Endothelial cell of umbilical vein (primary cell): ENCODE measurements around the gene LCLAT1. TPM values are rescaled to one million over a fixed set of nuclear protein-coding genes. Genes with fewer than 3 reads are reported as not detected.

ENCODE experiments used
- BruUV-seq: library from RNA; stranded (reverse); fragments of 400-500 nt; replicated peaks from 2 replicates; lab custom pipeline; 2021; lab: Mats Ljungman, UMichigan
- CTCF ChIA-PET: fragments of 300-600, 350-600 bp; sonication (Branson Sonifier 250); formaldehyde crosslinking; loops from one replicate; lab custom pipeline; 2021; ENCODE audit warnings: antibody characterized with exemption, inconsistent platforms; lab: Charles Lee
- POLR2A ChIA-PET: fragments of 300-600, 350-600 bp; sonication (Branson Sonifier 250); formaldehyde crosslinking; loops from one replicate; lab custom pipeline; 2021; ENCODE audit warnings: antibody characterized with exemption, inconsistent platforms; lab: Charles Lee
- DNase-seq: peaks from one replicate; pipeline ENCODE4 v3.0.0-alpha.2; 2011; ENCODE audit warnings: low read depth, low spot score
- FAIRE-seq: peaks from 2 replicates; lab custom pipeline; 2011; peaks lifted over from hg19 to GRCh38; lab: Jason Lieb, UNC
- H2AFZ ChIP-seq: 2 replicates; pipeline ENCODE4 v1.6.0; 2012; ENCODE audit warnings: low read depth, low read length, control low read depth, inconsistent platforms
- H3K27ac ChIP-seq: 2 replicates; pipeline ENCODE4 v1.5.1; 2011; ENCODE audit warnings: low read depth, mild to moderate bottlenecking, control low read depth, low read length, moderate library complexity; ENCODE audit not compliant: insufficient read depth
- H3K27me3 ChIP-seq, 2 experiments: 2 replicates each; pipeline versions ENCODE4 v1.6.0 to v1.6.1; 2011; ENCODE audit warnings: low read length in 2 of 2, mixed read lengths in 1 of 2; ENCODE audit not compliant: control insufficient read depth in 2 of 2, insufficient read depth in 2 of 2
- H3K36me3 ChIP-seq, 2 experiments: 2 replicates in 1 of 2; 3 replicates in 1 of 2; pipeline ENCODE4 v1.5.1; 2011; ENCODE audit warnings: low read length in 2 of 2, mild to moderate bottlenecking in 1 of 2, moderate library complexity in 1 of 2; ENCODE audit not compliant: control insufficient read depth in 2 of 2, insufficient read depth in 2 of 2; ENCODE audit errors: extremely low read depth in 1 of 2
- H3K4me1 ChIP-seq: 3 replicates; pipeline ENCODE4 v1.5.1; 2011; ENCODE audit warnings: mild to moderate bottlenecking, low read length; ENCODE audit not compliant: control insufficient read depth, insufficient read depth; ENCODE audit errors: extremely low read depth
- H3K4me2 ChIP-seq: 2 replicates; pipeline ENCODE4 v1.6.1; 2011; ENCODE audit warnings: low read length, control low read depth, mixed read lengths; ENCODE audit not compliant: insufficient read depth
- H3K4me3 ChIP-seq, 3 experiments: fragments of 200-600 bp in 1 of 3; sonication (generic), shearing (Covaris generic) in 1 of 3; replicated peaks in 1 of 3; 2 replicates each; pipeline ENCODE4 v1.5.1; 2011 to 2016; ENCODE audit warnings: control low read depth in 3 of 3, low read length in 3 of 3, mild to moderate bottlenecking in 2 of 3, inconsistent platforms in 1 of 3, low read depth in 1 of 3, moderate library complexity in 1 of 3; ENCODE audit not compliant: insufficient read depth in 1 of 3
- H3K79me2 ChIP-seq: 2 replicates; pipeline ENCODE4 v1.6.0; 2012; ENCODE audit warnings: low read length, inconsistent platforms; ENCODE audit not compliant: control insufficient read depth, insufficient read depth
- H3K9ac ChIP-seq: replicated peaks from 2 replicates; pipeline ENCODE3; 2011; ENCODE audit warnings: low read length, control low read depth; ENCODE audit not compliant: insufficient read depth; ENCODE audit errors: extremely low read depth
- H3K9me1 ChIP-seq: replicated peaks from 3 replicates; pipeline ENCODE4 v1.6.0; 2011; ENCODE audit warnings: mild to moderate bottlenecking, low read length; ENCODE audit not compliant: control insufficient read depth, insufficient read depth; ENCODE audit errors: extremely low read depth
- H3K9me3 ChIP-seq: replicated peaks from 2 replicates; pipeline ENCODE4 v1.5.1; 2012; ENCODE audit warnings: low read length, inconsistent platforms; ENCODE audit not compliant: control insufficient read depth, insufficient read depth
- H4K20me1 ChIP-seq: replicated peaks from 2 replicates; pipeline ENCODE3; 2011; ENCODE audit warnings: mild to moderate bottlenecking, low read length; ENCODE audit not compliant: control insufficient read depth, insufficient read depth; ENCODE audit errors: extremely low read depth
- EZH2 ChIP-seq: IDR thresholded peaks from 2 replicates; pipeline ENCODE4 v1.6.1; 2012; ENCODE audit warnings: borderline replicate concordance, low read depth, mild to moderate bottlenecking, moderate library complexity, low read length, inconsistent platforms; ENCODE audit not compliant: severe bottlenecking
- FOS ChIP-seq: IDR thresholded peaks from 2 replicates; pipeline ENCODE4 v1.6.1; 2011; ENCODE audit warnings: mild to moderate bottlenecking, low read length, moderate library complexity, borderline replicate concordance; ENCODE audit not compliant: insufficient read depth
- GATA2 ChIP-seq: IDR thresholded peaks from 2 replicates; pipeline ENCODE4 v1.7.0; 2011; ENCODE audit warnings: low read depth, mild to moderate bottlenecking, moderate library complexity, mixed read lengths, low read length; ENCODE audit not compliant: insufficient read length, insufficient read depth
- JUN ChIP-seq: IDR thresholded peaks from 2 replicates; pipeline ENCODE4 v1.6.1; 2011; ENCODE audit warnings: borderline replicate concordance, low read depth; ENCODE audit not compliant: insufficient read length, insufficient read depth
- MYC ChIP-seq: IDR thresholded peaks from one replicate; pipeline ENCODE4 v1.6.1; 2011; ENCODE audit warnings: mild to moderate bottlenecking, low read depth, low read length
- POLR2A ChIP-seq: IDR thresholded peaks from 2 replicates; pipeline ENCODE4 v1.6.1; 2012; ENCODE audit warnings: low read depth, mild to moderate bottlenecking, control low read depth, low read length
- POLR2AphosphoS5 ChIP-seq: IDR thresholded peaks from 2 replicates; pipeline ENCODE4 v1.6.1; 2012; ENCODE audit warnings: low read depth, mild to moderate bottlenecking, control low read depth, low read length, moderate library complexity; ENCODE audit not compliant: insufficient read depth
- dilution Hi-C: fragments of 300-500 bp; cut with MboI; formaldehyde crosslinking; loops from one replicate; pipeline ENCODE4 v1.15.0; 2019; ENCODE audit warnings: low sequenced_read_pairs; ENCODE audit not compliant: extremely low pct_ligation_motif_present
- intact Hi-C: fragments of 100-400 bp; cut with micrococcal nuclease; formaldehyde crosslinking; loops from one replicate; pipeline ENCODE4 v1.10.0; 2022
- polyA plus RNA-seq, 4 experiments: library from polyadenylated mRNA; depleted of rRNA in 3 of 4; stranded (reverse) in 3 of 4; unstranded in 1 of 4; fragments of >200 nt; gene quantifications; 2 replicates each; pipeline versions ENCODE4 v1.2.1 to v1.2.3, GENCODE V29; 2011 to 2012; ENCODE audit warnings: missing spikeins in 1 of 4
- total RNA-seq: library from RNA; stranded (reverse); gene quantifications from 2 replicates; pipeline ENCODE4 v1.2.3, GENCODE V29; 2021
- TF ChIP-seq, protein P1 (sequence below): IDR thresholded peaks from 2 replicates; pipeline ENCODE4 v1.6.1; 2011; ENCODE audit not compliant: insufficient read depth, insufficient read length
- TF ChIP-seq, protein P2 (sequence below), 2 donors: IDR thresholded peaks; 1 replicate in 1 of 2; 2 replicates in 1 of 2; pipeline ENCODE4 v1.5.1; 2011; ENCODE audit warnings: low read length in 2 of 2, mild to moderate bottlenecking in 2 of 2, moderate library complexity in 2 of 2, control low read depth in 1 of 2, inconsistent platforms in 1 of 2, low read depth in 1 of 2; ENCODE audit not compliant: insufficient read depth in 1 of 2; ENCODE audit errors: extremely low read depth in 1 of 2

LCLAT1 gene
- total and polyA plus RNA-seq, 2 donors (not counting 3 experiments of a cell fraction or from before 2014, with no cell fraction given) = 6.1 to 20.8 TPM

DNA sequence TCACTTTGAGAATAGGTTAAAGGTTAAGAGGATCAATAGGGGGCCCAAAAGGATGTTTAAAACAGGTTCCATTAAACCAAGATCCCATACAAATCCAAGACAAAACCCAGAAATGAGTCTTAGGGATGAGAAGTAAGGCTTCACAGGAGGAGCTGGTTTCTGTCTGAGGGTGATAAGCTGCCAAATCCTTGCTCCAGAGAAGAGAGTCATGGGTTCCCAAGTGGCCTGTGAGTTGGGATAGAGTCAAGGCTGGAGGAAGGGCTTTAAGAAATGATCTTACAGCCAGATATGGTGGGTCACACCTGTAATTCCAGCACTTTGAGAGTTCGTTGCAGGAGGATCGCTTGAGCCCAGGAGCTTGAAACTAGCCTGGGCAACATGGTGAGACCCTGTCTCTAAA lies 40.2 kb upstream of the LCLAT1 start:
- no peak overlapping the region for H3K4me3 ChIP-seq
- H2AFZ ChIP-seq = no peak overlapping the region
- BruUV-seq = no TSS peak
- H3K4me2 ChIP-seq = no peak overlapping the region
- FAIRE-seq (no peak), DNase-seq (no peak)
- intact Hi-C loops = no loop called here
- CTCF ChIA-PET = no interaction called here
- H3K27ac ChIP-seq = no peak overlapping the region
- dilution Hi-C loops = no loop called here
- no peaks in the 10 kb centered on the region for H4K20me1 ChIP-seq
- H3K27me3 ChIP-seq = no peaks in the 10 kb centered on the region
- H3K9me3 ChIP-seq = no peaks in the 10 kb centered on the region
- H3K36me3 ChIP-seq = no peaks in the 10 kb centered on the region
- no peak overlapping the region for H3K9ac ChIP-seq
- TF ChIP-seq JUN (no peak), MYC (no peak), POLR2A (no peak), GATA2 (no peak), EZH2 (no peak), POLR2AphosphoS5 (no peak), FOS (no peak)
- TF ChIP-seq, protein P1, sequence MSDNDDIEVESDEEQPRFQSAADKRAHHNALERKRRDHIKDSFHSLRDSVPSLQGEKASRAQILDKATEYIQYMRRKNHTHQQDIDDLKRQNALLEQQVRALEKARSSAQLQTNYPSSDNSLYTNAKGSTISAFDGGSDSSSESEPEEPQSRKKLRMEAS = no peak
- TF ChIP-seq, protein P2, sequence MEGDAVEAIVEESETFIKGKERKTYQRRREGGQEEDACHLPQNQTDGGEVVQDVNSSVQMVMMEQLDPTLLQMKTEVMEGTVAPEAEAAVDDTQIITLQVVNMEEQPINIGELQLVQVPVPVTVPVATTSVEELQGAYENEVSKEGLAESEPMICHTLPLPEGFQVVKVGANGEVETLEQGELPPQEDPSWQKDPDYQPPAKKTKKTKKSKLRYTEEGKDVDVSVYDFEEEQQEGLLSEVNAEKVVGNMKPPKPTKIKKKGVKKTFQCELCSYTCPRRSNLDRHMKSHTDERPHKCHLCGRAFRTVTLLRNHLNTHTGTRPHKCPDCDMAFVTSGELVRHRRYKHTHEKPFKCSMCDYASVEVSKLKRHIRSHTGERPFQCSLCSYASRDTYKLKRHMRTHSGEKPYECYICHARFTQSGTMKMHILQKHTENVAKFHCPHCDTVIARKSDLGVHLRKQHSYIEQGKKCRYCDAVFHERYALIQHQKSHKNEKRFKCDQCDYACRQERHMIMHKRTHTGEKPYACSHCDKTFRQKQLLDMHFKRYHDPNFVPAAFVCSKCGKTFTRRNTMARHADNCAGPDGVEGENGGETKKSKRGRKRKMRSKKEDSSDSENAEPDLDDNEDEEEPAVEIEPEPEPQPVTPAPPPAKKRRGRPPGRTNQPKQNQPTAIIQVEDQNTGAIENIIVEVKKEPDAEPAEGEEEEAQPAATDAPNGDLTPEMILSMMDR (IDR thresholded peaks at IDR 0.05; ENCODE audit: extremely low read depth in 1 of 2, insufficient read depth in 1 of 2, low read depth in 1 of 2, low read length in 2 of 2) = no peak
- H3K79me2 ChIP-seq = no peaks in the 10 kb centered on the region
- H3K9me1 ChIP-seq = no peaks in the 10 kb centered on the region
- POLR2A ChIA-PET = no interaction called here
- H3K4me1 ChIP-seq = peaks cover 34% of the 10 kb centered on the region
